Non-pigmented ciliary epithelial cell (primary cell): ENCODE results near the gene PPP1R12B.
"Not testable (repeated sequence)": the region's sequence is repeated elsewhere in the genome, so short reads cannot be mapped to it uniquely, and the experiment has no call there.

ENCODE experiments used
- DNase-seq: peaks from one replicate; pipeline ENCODE4 v3.0.0-alpha.2; 2010; ENCODE audit warnings: low read depth

PPP1R12B gene

GRCh38 chr1:202614363-202615207 lies 266.1 kb downstream of the PPP1R12B start:
- not testable (repeated sequence) for DNase-seq

- DNase-seq, result not testable (repeated sequence)
Measured at GRCh38 chr1:202615208-202615500, 266.7 kb downstream of the PPP1R12B start.

- no peak for DNase-seq
Measured at GRCh38 chr1:202615501-202616354, 267.2 kb downstream of the PPP1R12B start.

- DNase-seq, result no peak
Measured at GRCh38 chr1:202616355-202616915, 267.9 kb downstream of the PPP1R12B start.

- not testable (repeated sequence) for DNase-seq
Measured at GRCh38 chr1:202619012-202619411, 270.5 kb downstream of the PPP1R12B start.

GRCh38 chr1:202619505-202619904 lies 271.0 kb downstream of the PPP1R12B start:
- DNase-seq, result no peak

- not testable (repeated sequence) for DNase-seq
Measured at GRCh38 chr1:202620036-202620435, 271.5 kb downstream of the PPP1R12B start.

GRCh38 chr1:202621446-202621845 lies 272.9 kb downstream of the PPP1R12B start:
- no peak for DNase-seq

GRCh38 chr1:202622388-202622787 lies 273.9 kb downstream of the PPP1R12B start:
- no peak for DNase-seq

GRCh38 chr1:202623075-202623474 lies 274.6 kb downstream of the PPP1R12B start:
- DNase-seq, result no peak

GRCh38 chr1:202623476-202623875 lies 275.0 kb downstream of the PPP1R12B start:
- not testable (repeated sequence) for DNase-seq

GRCh38 chr1:202624088-202624780 lies 275.7 kb downstream of the PPP1R12B start:
- no peak for DNase-seq

- DNase-seq, result no peak
Measured at GRCh38 chr1:202624781-202625108, 276.2 kb downstream of the PPP1R12B start.

GRCh38 chr1:202625416-202626360 lies 277.2 kb downstream of the PPP1R12B start:
- no peak for DNase-seq

GRCh38 chr1:202627036-202627435 lies 278.5 kb downstream of the PPP1R12B start:
- DNase-seq, result not testable (repeated sequence)

- no peak for DNase-seq
Measured at GRCh38 chr1:202627841-202628565, 279.5 kb downstream of the PPP1R12B start.

GRCh38 chr1:202628646-202629215 lies 280.2 kb downstream of the PPP1R12B start:
- DNase-seq, result no peak

GRCh38 chr1:202629257-202629811 lies 280.8 kb downstream of the PPP1R12B start:
- not testable (repeated sequence) for DNase-seq

GRCh38 chr1:202630096-202630495 lies 281.6 kb downstream of the PPP1R12B start:
- DNase-seq, result not testable (repeated sequence)

- no peak for DNase-seq
Measured at GRCh38 chr1:202630541-202630940, 282.0 kb downstream of the PPP1R12B start.
